ENCODE data around the gene LCOR. TPM values are rescaled to one million over a fixed set of nuclear protein-coding genes. Genes with fewer than 3 reads are reported as not detected.
"Not testable (repeated sequence)": the region's sequence is repeated elsewhere in the genome, so short reads cannot be mapped to it uniquely, and the experiment has no call there.

LCOR gene
- total and polyA plus RNA-seq, 11 donors, result 4.3 to 31.4 (median 17.4) TPM

GRCh38 chr10:96935148-96935547, 103.0 kb downstream of the LCOR start:
- WGBS, 4 donors, result 84 to 98% (median 96%) methylated on average over 5 of the region's 5 CpGs
- no peak for DNase-seq
- Histone ChIP-seq H3K4me3 (no peak overlapping the region), H3K9me3 (no peaks in the 10 kb centered on the region), H3K27me3 (no peaks in the 10 kb centered on the region), H3K36me3 (peaks cover 0 to 5% (median 0%) of the 10 kb centered on the region in 9 donors), H3K4me1 (no peaks in the 10 kb centered on the region), H3K27ac (no peak overlapping the region)
- TF ChIP-seq POLR2A (IDR thresholded peaks at IDR 0.05), result no peak
- no peak for TF ChIP-seq CTCF (IDR thresholded peaks at IDR 0.05)
- no peak for ATAC-seq
- intact Hi-C loops (cut with DNase I), result no loop called here

GRCh38 chr10:96935810-96936209, 103.7 kb downstream of the LCOR start:
- TF ChIP-seq CTCF (IDR thresholded peaks at IDR 0.05), result no peak
- no peak for TF ChIP-seq POLR2A (IDR thresholded peaks at IDR 0.05)
- WGBS, 4 donors, result 87 to 92% (median 89%) methylated on average over 5 of the region's 5 CpGs
- no peak for DNase-seq
- ATAC-seq, result no peak
- Histone ChIP-seq H3K9me3 (no peaks in the 10 kb centered on the region), H3K4me1 (no peaks in the 10 kb centered on the region), H3K36me3 (peaks cover 0 to 5% (median 0%) of the 10 kb centered on the region in 9 donors), H3K4me3 (no peak overlapping the region), H3K27ac (no peak overlapping the region), H3K27me3 (no peaks in the 10 kb centered on the region)
- intact Hi-C loops (cut with DNase I), result no loop called here

GRCh38 chr10:96943161-96943560, 111.1 kb downstream of the LCOR start:
- H3K27ac ChIP-seq, DNase-seq: not testable (repeated sequence)

GRCh38 chr10:96947036-96947435, 114.9 kb downstream of the LCOR start:
- intact Hi-C loops (cut with DNase I), result no loop called here
- Histone ChIP-seq H3K9me3 (no peaks in the 10 kb centered on the region), H3K27me3 (no peaks in the 10 kb centered on the region), H3K27ac (peak overlapping the region in 6 of 12 donors; percentile 7 to 57 (median 24)), H3K36me3 (peaks cover 0 to 26% (median 17%) of the 10 kb centered on the region in 9 donors), H3K4me1 (peaks cover 0 to 23% (median 3%) of the 10 kb centered on the region in 12 donors), H3K4me3 (no peak overlapping the region)
- ATAC-seq, result peak in 3 of 4 donors; percentile 62 to 86 (median 72)
- TF ChIP-seq CTCF (IDR thresholded peaks at IDR 0.05), result no peak
- TF ChIP-seq POLR2A (IDR thresholded peaks at IDR 0.05), result no peak
- DNase-seq, result no peak
- 51 to 61% (median 56%) methylated on average over 5 of the region's 5 CpGs for WGBS, 4 donors

More at GRCh38 chr10:96943161-96943560, 111.1 kb downstream of the LCOR start:
- H3K4me3 ChIP-seq; H3K4me1 ChIP-seq; H3K27me3 ChIP-seq; intact Hi-C loops (cut with DNase I); H3K9me3 ChIP-seq; ATAC-seq: not testable (repeated sequence)
- 92 to 97% (median 96%) methylated on average over 8 of the region's 8 CpGs for WGBS, 4 donors
- H3K36me3 ChIP-seq, result peaks cover 0 to 13% (median 0%) of the 10 kb centered on the region in 9 donors

All from heart left ventricle (tissue), 16 donors.